Dedifferentiated amniotic fluid mesenchymal stem cell (primary cell): ENCODE results near the gene PUSL1.
"Not testable (repeated sequence)": the region's sequence is repeated elsewhere in the genome, so short reads cannot be mapped to it uniquely, and the experiment has no call there.

ENCODE experiments used
- DNase-seq: peaks from one replicate; pipeline ENCODE4 v3.0.0-alpha.2; 2016; ENCODE audit errors: extremely low spot score

PUSL1 gene

DNA sequence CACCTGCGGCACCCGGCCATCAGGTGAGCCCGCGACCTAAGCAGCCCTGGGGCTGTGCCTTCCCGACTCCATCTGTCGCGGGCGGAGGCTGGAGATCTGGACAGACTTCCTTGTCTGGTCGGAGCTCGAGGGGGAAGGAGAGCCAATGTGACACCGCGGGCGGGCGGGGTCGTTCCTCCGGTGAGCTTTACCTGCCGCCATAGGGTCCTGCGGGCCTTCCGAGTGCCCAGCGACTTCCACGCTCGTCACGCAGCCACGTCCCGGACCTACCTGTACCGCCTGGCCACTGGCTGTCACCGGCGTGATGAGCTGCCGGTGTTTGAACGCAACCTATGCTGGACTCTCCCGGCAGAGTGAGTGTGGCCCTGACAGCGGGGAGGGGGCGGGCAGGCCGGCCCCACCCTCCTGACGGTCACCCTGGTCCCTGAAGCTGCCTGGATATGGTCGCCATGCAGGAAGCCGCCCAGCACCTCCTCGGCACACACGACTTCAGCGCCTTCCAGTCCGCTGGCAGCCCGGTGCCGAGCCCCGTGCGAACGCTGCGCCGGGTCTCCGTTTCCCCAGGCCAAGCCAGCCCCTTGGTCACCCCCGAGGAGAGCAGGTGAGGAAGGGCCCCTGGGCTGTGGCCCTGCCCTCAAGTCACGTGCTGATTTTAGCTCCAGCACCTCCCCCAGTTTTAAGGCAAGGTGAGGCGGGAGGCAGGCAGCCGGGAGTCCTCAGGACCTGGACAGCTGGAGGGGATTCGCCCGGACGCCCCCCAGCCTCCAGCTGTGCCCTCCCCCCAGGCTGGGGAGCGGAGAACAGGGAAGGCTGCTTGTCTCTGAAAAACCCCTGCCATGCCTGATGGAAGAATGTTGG is 1.1 kb downstream of the PUSL1 start:
- no peak for DNase-seq

- DNase-seq: no peak
Observed at GRCh38 chr1:1310109-1310385, 1.6 kb downstream of the PUSL1 start.

GRCh38 chr1:1310476-1311053 is 2.2 kb downstream of the PUSL1 start:
- no peak for DNase-seq

DNA sequence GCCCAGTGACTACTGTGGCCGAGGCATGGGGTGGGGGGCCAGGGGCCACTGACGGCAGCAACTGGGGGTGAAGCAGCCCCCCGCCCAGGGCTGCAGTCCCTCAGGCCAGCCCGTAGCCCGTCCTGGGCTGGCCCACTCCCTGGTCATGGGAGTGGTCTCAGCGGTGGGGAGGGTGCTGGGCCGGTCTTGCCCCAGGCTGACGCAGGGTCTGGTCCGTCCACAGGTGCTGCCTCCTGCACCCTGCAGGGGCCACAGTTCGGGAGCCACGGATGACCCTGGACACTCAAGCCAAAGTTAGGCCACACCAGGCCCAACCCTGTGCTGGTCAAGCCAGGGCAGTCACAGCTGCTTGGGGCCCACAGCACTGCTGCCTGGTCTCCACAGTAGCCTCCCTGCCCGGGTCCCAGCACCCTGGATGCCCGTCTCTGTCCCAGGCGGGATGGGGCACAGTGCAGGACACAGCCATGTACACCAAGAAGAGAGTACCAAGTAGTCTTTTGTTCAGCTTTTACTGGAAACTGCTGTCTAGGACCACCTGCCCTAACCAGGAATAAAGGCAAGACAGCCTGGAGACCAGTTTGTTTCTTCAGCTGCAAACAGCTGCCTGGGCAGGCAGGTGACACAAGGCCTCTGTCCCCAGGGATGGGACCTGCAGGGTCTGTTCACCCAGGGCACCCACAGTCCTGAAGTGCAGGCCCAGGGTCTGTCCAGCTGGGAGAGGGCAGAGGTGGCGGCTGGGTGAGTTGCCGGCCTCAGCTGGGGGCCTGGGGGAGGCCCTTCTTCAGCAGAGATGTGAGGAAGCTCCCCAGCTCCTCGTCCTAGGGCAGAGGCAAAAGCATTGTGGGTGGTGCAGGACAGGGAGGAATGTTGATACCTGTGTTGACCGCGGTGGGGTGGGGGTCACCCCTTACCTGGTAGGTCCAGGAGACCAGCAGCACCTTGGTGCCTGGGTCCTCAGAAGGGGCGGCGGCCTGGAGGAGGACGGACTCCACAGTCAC is 3.0 kb downstream of the PUSL1 start:
- DNase-seq: no peak

GRCh38 chr1:1312450-1313314 is 4.3 kb downstream of the PUSL1 start:
- no peak for DNase-seq

DNA sequence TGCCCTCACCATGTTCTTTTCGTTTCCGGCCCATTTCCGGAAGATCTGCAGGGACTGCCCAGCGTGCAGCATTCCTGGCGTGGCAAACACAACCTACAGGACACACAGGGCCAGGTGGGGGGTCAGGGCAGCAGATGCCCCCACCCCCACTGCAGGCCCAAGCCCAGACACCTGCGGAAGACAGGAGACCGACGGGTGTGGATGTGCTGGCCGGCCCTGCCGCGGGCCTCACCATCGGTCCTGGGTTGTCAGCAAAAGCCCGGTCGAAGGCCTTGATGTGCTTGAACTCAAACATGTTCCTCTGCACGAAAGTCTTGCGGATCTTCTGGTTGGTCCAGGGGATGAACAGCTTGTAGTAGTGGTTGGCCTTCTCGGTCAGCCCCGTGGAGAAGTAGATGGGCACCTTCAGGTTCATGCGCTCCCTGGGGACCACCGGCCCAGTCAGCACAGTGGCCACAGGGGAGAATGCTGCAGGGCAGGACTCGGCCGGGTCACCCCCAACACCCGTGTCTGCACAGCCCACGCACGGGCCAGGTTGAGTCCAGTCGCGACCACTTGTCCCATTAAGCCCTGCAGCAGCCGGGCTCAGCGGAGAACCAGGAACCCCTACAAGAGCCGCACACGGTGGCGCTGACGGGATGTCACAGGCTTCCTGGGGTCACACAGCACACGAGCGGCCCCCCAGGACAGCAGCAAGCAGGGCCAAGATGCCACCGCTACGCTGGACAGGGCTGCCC is 5.3 kb downstream of the PUSL1 start:
- no peak for DNase-seq

GRCh38 chr1:1314237-1314586 is 5.8 kb downstream of the PUSL1 start:
- no peak for DNase-seq

- DNase-seq: no peak
Observed at GRCh38 chr1:1314678-1315335, 6.4 kb downstream of the PUSL1 start.

GRCh38 chr1:1315435-1315954 is 7.1 kb downstream of the PUSL1 start:
- DNase-seq: no peak

GRCh38 chr1:1316199-1316598 is 7.8 kb downstream of the PUSL1 start:
- DNase-seq: not testable (repeated sequence)

- no peak for DNase-seq
Observed at GRCh38 chr1:1317420-1317819, 9.0 kb downstream of the PUSL1 start.

GRCh38 chr1:1318131-1318652 is 9.8 kb downstream of the PUSL1 start:
- peak; percentile 91 for DNase-seq

DNA sequence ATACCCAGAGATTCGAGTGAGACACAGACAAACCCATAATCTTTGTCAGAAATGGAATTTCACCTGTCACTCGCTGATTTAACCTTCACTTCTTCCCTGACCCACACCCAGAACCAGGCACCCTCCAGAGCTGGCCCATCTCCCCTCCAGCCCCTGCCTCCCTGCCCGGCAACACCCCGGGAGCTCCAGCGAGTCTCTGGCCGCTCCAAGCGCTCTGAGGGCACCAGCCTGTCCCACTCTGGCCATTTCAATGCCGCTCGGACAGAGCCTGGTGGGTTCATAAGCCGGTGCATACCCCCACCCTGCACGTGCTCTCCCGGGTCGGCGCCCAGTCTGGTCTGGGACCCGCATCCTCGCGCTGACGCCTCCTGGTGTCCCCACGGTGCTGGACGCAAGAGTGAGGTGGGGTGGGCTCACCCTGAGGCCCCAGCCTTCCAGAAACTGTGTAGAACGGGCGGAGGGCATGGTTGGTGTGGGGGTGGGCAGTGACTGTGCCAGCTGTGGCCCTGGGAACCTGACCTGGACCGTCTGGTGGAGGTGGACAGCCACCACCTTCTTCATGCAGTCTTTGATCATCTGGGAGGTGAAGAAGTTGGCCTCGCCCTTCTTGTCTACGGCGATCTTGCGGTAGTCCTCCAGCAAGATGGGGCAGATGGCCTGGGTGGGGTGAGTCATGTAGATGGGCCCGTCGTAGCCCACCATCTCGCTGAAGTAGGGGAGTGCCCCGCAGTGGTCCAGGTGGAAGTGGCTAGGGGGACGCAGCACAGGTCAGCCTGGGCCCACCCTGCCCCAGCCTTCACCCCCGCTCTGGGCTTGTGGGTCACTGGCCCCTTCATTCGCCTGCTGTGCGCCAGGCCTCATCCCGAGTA is 10.6 kb downstream of the PUSL1 start:
- DNase-seq: no peak

- no peak for DNase-seq
Observed at GRCh38 chr1:1319646-1319941, 11.2 kb downstream of the PUSL1 start.

DNA sequence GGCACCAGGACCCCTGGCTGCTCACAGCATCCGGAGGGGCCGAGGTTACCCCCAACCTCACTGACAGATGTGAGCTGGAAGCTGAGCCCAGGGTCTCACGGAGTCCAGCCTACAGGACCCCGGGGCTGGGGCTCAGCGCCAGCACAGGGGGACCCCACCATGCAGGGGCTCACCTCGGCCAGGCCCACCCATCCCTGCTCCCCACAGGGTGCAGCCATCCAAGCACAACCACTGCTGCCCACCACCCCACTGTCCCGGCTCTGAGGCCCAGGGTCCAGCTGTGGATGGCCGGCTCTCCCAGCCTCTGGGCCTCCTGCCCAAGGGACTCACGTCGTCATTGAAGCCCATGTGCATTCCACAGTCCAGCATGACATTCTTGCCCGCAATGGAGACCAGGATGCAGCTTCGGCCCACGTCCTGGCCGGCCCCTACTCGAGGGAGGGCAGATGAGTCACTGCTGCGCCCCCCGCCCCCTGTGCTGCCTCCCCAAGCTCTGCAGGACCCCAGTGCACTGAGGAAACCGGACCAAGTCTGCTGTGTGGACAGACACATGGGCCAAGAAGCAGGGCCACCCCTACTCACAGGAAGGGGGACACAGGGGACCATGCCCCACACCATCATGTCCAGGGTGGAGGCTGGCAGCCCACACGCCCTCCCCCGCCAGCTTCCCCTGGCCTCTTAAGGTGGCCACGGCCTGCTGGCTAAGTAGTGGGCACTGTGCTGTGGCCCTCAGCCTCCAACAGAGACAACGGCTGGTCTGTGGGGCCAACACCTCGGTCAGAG is 12.5 kb downstream of the PUSL1 start:
- DNase-seq: no peak

- DNase-seq: no peak
Observed at GRCh38 chr1:1321477-1321876, 13.1 kb downstream of the PUSL1 start.

DNA sequence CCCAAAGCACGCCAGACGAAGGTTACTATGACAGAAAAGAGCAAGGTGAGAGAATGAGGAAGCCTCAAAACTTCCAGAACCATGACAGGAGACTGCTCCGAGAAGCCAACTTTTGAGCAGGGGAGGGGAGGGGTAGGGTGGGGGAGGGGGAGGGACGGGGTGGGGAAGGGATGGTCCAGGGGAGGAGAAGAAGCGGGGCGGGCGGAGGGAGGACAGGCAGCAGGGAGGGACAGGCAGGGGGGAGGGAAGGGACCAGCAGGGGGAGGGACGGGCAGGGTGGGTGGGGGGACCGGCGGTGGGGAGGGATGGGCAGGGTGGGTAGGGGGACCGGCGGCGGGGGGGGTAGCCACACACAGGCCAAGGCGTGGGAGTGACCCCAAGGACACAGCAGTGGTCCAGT is 14.0 kb downstream of the PUSL1 start:
- no peak for DNase-seq

GRCh38 chr1:1322952-1323351 is 14.6 kb downstream of the PUSL1 start:
- no peak for DNase-seq
